ENCODE data around the gene STXBP5.

Gene STXBP5

DNA sequence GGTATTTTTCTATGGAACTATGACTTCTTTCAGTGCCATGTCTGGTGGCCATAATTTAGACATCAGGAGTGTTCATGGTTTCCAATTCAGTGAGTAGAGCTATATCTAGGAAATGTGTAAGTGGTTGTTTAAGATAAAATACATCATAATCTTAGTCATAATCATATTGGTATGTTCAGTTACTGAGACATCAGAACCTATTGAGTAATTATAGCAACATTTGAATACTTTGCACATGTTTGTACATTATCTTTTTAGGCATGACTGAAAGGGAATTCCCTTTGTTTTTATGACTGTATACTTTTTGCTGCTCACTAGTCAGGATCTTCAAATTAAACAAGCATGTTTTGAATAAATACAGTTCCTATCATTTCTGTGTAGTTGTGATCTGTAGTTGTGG is 64.0 kb downstream of the STXBP5 start:
- Histone ChIP-seq H4K8ac (ENCODE audit: low read depth, low read length) (no peak overlapping the region), H3K36me3 (ENCODE audit: control insufficient read depth, insufficient read depth, low read length) (no peaks in the 10 kb centered on the region), H3K79me1 (ENCODE audit: low read length) (no peaks in the 10 kb centered on the region), H3K18ac (ENCODE audit: low read length) (no peak overlapping the region), H3K4ac (ENCODE audit: low read depth, low read length) (no peak overlapping the region), H2BK5ac (ENCODE audit: low read length) (no peak overlapping the region), H3K9ac (ENCODE audit: low read length) (no peak overlapping the region), H3K27ac (ENCODE audit: low read depth, low read length) (no peak overlapping the region), H3K4me2 (ENCODE audit: low read length) (no peak overlapping the region), H2BK120ac (ENCODE audit: low read depth, low read length) (no peak overlapping the region), H3K23ac (ENCODE audit: low read length) (no peak overlapping the region), H4K5ac (ENCODE audit: low read length) (no peak overlapping the region), H3K4me3 (ENCODE audit: low read length) (no peak overlapping the region), H3K79me2 (ENCODE audit: control insufficient read depth, insufficient read depth, low read length) (no peaks in the 10 kb centered on the region), H2BK15ac (replicated peaks; ENCODE audit: low read depth) (no peak overlapping the region), H3K56ac (ENCODE audit: low read length) (no peak overlapping the region), H3K27me3 (ENCODE audit: insufficient read depth, low read length, poor library complexity) (no peaks in the 10 kb centered on the region), H3K4me1 (ENCODE audit: control insufficient read depth, low read depth, low read length) (no peaks in the 10 kb centered on the region), H2AK5ac (ENCODE audit: low read length) (no peak overlapping the region)
- no peak for DNase-seq

DNA sequence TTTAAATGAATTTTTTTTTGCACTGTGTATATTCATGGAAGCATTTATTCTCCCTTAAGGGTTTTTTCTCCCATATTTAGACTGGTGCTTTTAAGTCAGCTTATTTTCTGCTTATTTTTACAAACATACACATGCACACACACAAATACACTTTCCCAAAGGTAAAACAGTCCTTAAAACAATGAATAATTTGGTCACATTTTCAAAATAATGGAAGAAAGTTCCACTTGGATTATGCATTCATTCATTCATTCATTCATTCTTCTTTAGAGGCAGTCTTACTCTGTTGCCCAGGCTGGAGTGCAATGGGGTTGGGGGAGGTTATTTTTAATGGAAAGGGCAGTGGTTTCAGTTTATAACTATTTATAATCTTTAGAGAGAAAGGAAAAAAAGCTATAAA is 69.8 kb downstream of the STXBP5 start:
- Histone ChIP-seq H3K56ac (ENCODE audit: low read length) (no peak overlapping the region), H3K18ac (ENCODE audit: low read length) (no peak overlapping the region), H4K8ac (ENCODE audit: low read depth, low read length) (no peak overlapping the region), H3K4me1 (ENCODE audit: control insufficient read depth, low read depth, low read length) (no peaks in the 10 kb centered on the region), H2BK15ac (replicated peaks; ENCODE audit: low read depth) (no peak overlapping the region), H3K4ac (ENCODE audit: low read depth, low read length) (no peak overlapping the region), H2BK120ac (ENCODE audit: low read depth, low read length) (no peak overlapping the region), H2BK5ac (ENCODE audit: low read length) (no peak overlapping the region), H3K9ac (ENCODE audit: low read length) (no peak overlapping the region), H3K27me3 (ENCODE audit: insufficient read depth, low read length, poor library complexity) (no peaks in the 10 kb centered on the region), H3K36me3 (ENCODE audit: control insufficient read depth, insufficient read depth, low read length) (no peaks in the 10 kb centered on the region), H3K79me1 (ENCODE audit: low read length) (no peaks in the 10 kb centered on the region), H3K4me2 (ENCODE audit: low read length) (no peak overlapping the region), H3K4me3 (ENCODE audit: low read length) (no peak overlapping the region), H2AK5ac (ENCODE audit: low read length) (no peak overlapping the region), H3K79me2 (ENCODE audit: control insufficient read depth, insufficient read depth, low read length) (no peaks in the 10 kb centered on the region), H4K5ac (ENCODE audit: low read length) (no peak overlapping the region), H3K27ac (ENCODE audit: low read depth, low read length) (no peak overlapping the region), H3K23ac (ENCODE audit: low read length) (no peak overlapping the region)
- no peak for DNase-seq

DNA sequence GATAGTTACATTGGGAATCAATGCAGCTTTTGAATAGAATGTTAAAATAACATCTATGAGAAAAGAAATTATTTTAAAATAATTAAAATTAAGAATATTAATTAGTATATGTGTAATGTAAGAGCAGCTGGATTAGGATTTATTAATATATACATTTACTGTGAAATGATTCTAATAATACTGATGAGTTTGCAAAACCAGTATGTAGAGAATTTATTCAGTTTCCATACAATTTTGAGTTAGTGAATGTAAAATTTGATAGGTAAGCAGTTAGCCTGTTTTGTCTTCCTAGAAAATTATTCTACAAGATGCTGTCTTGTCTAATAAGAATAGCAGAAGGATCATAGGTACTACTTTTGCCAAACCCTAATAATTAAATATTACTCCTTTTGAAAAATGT is 70.6 kb downstream of the STXBP5 start:
- no peak overlapping the region for H2BK15ac ChIP-seq (replicated peaks; ENCODE audit: low read depth)
- no peak overlapping the region for H2BK120ac ChIP-seq (ENCODE audit: low read depth, low read length)
- H3K4me1 ChIP-seq (ENCODE audit: control insufficient read depth, low read depth, low read length): no peaks in the 10 kb centered on the region
- H4K5ac ChIP-seq (ENCODE audit: low read length): no peak overlapping the region
- no peaks in the 10 kb centered on the region for H3K36me3 ChIP-seq (ENCODE audit: control insufficient read depth, insufficient read depth, low read length)
- H2BK5ac ChIP-seq (ENCODE audit: low read length): no peak overlapping the region
- no peaks in the 10 kb centered on the region for H3K79me2 ChIP-seq (ENCODE audit: control insufficient read depth, insufficient read depth, low read length)
- H3K79me1 ChIP-seq (ENCODE audit: low read length): no peaks in the 10 kb centered on the region
- H3K27me3 ChIP-seq (ENCODE audit: insufficient read depth, low read length, poor library complexity): no peaks in the 10 kb centered on the region
- no peak overlapping the region for H3K9ac ChIP-seq (ENCODE audit: low read length)
- H3K56ac ChIP-seq (ENCODE audit: low read length): no peak overlapping the region
- no peak overlapping the region for H2AK5ac ChIP-seq (ENCODE audit: low read length)
- H4K8ac ChIP-seq (ENCODE audit: low read depth, low read length): no peak overlapping the region
- no peak overlapping the region for H3K27ac ChIP-seq (ENCODE audit: low read depth, low read length)
- H3K4ac ChIP-seq (ENCODE audit: low read depth, low read length): no peak overlapping the region
- DNase-seq: no peak
- no peak overlapping the region for H3K18ac ChIP-seq (ENCODE audit: low read length)
- no peak overlapping the region for H3K23ac ChIP-seq (ENCODE audit: low read length)
- H3K4me3 ChIP-seq (ENCODE audit: low read length): no peak overlapping the region
- no peak overlapping the region for H3K4me2 ChIP-seq (ENCODE audit: low read length)

DNA sequence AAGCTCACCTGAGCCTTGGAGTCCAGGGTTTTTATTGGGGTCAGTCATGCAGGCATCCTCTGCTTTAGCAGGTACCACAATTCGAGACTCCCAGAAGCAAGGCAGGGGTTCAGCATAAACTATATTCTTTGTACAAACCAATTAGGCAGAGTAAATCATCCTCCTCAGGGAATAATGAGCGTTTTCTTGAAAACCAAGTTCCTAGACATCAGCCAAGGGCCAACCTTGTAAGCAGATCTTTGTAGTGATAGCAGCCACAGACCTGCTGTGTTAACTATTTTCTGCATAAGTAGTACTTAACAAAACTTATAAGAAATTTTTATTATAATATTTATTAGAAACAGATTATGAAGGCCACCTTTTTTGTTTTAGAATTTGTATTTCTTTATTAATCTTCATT is 74.7 kb downstream of the STXBP5 start:
- WGBS (ENCODE audit: extremely low coverage, insufficient coverage, low lambda C conversion rate): no CpG with 5 or more reads among the region's 2 CpGs
- Histone ChIP-seq H3K23ac (ENCODE audit: low read length) (no peak overlapping the region), H2BK120ac (ENCODE audit: low read depth, low read length) (no peak overlapping the region), H4K5ac (ENCODE audit: low read length) (no peak overlapping the region), H4K8ac (ENCODE audit: low read depth, low read length) (no peak overlapping the region), H2BK15ac (replicated peaks; ENCODE audit: low read depth) (no peak overlapping the region), H3K36me3 (ENCODE audit: control insufficient read depth, insufficient read depth, low read length) (no peaks in the 10 kb centered on the region), H2BK5ac (ENCODE audit: low read length) (no peak overlapping the region), H3K79me2 (ENCODE audit: control insufficient read depth, insufficient read depth, low read length) (no peaks in the 10 kb centered on the region), H3K4me2 (ENCODE audit: low read length) (no peak overlapping the region), H3K18ac (ENCODE audit: low read length) (no peak overlapping the region), H3K27me3 (ENCODE audit: insufficient read depth, low read length, poor library complexity) (no peaks in the 10 kb centered on the region), H3K4me3 (ENCODE audit: low read length) (no peak overlapping the region), H2AK5ac (ENCODE audit: low read length) (no peak overlapping the region), H3K56ac (ENCODE audit: low read length) (no peak overlapping the region), H3K4me1 (ENCODE audit: control insufficient read depth, low read depth, low read length) (no peaks in the 10 kb centered on the region), H3K79me1 (ENCODE audit: low read length) (no peaks in the 10 kb centered on the region), H3K27ac (ENCODE audit: low read depth, low read length) (no peak overlapping the region), H3K9ac (ENCODE audit: low read length) (no peak overlapping the region), H3K4ac (ENCODE audit: low read depth, low read length) (no peak overlapping the region)
- no peak for DNase-seq

DNA sequence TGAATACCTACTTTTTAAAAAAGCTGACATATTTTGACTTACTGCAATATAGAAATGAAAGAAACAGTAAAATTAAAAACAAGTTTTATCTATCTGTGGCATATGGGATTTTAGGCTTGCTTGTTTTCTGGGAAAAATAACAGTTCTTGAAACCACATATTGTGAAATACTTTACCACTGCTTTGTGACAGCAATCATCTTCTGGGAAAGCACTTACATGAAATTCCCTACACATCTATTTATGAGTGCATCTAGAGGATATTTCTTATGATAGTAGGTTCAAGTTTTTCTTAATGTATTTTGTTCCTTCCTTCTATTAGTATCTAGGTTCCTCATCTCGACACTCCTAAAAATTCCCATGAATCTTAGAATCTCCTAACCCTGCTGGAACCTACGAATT is 75.2 kb downstream of the STXBP5 start:
- Histone ChIP-seq H2BK15ac (replicated peaks; ENCODE audit: low read depth) (no peak overlapping the region), H3K79me2 (ENCODE audit: control insufficient read depth, insufficient read depth, low read length) (no peaks in the 10 kb centered on the region), H3K56ac (ENCODE audit: low read length) (no peak overlapping the region), H4K5ac (ENCODE audit: low read length) (no peak overlapping the region), H3K4me2 (ENCODE audit: low read length) (no peak overlapping the region), H4K8ac (ENCODE audit: low read depth, low read length) (no peak overlapping the region), H3K23ac (ENCODE audit: low read length) (no peak overlapping the region), H3K27me3 (ENCODE audit: insufficient read depth, low read length, poor library complexity) (no peaks in the 10 kb centered on the region), H2AK5ac (ENCODE audit: low read length) (no peak overlapping the region), H3K18ac (ENCODE audit: low read length) (no peak overlapping the region), H3K27ac (ENCODE audit: low read depth, low read length) (no peak overlapping the region), H3K4me1 (ENCODE audit: control insufficient read depth, low read depth, low read length) (no peaks in the 10 kb centered on the region), H3K79me1 (ENCODE audit: low read length) (no peaks in the 10 kb centered on the region), H3K4ac (ENCODE audit: low read depth, low read length) (no peak overlapping the region), H3K36me3 (ENCODE audit: control insufficient read depth, insufficient read depth, low read length) (no peaks in the 10 kb centered on the region), H2BK120ac (ENCODE audit: low read depth, low read length) (no peak overlapping the region), H3K9ac (ENCODE audit: low read length) (no peak overlapping the region), H2BK5ac (ENCODE audit: low read length) (no peak overlapping the region), H3K4me3 (ENCODE audit: low read length) (no peak overlapping the region)
- no peak for DNase-seq
- WGBS (ENCODE audit: extremely low coverage, insufficient coverage, low lambda C conversion rate): no CpG with 5 or more reads among the region's 2 CpGs

DNA sequence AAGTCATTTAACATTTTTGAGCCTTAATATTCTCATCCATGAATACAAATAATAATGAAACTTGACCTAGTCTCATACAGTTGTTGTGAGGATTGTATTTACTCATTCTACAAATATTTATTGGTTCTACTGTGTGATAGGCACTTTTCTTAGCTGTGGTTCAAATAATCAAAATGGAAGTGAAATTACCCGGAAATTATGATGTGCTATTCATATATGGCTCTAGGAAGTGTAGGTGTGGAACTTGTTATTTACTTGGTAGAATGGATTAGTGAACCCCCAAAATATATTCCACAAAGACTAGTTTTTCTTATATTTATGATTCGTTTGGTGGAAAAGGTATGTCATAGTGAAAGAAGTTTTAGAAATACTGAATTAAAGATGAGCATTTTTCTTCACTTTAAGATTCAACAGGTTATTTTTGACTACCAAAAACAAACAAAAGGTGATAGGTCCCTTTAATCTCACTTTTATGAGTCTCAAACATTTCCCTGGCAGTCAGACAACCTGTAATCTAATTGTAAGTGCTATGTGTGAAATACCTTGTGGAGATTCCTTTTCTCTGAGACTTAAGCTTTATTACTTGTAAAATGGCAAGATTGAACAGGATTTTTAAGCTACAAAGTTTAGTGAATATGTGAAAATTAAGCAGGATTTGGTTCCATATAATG is 77.8 kb downstream of the STXBP5 start:
- H3K27ac ChIP-seq (ENCODE audit: low read depth, low read length): peak overlapping the region; percentile 15
- no CpG with 5 or more reads among the region's 2 CpGs for WGBS (ENCODE audit: extremely low coverage, insufficient coverage, low lambda C conversion rate)
- no peak overlapping the region for H3K4me3 ChIP-seq (ENCODE audit: low read length)
- H2AK5ac ChIP-seq (ENCODE audit: low read length): no peak overlapping the region
- no peak overlapping the region for H4K5ac ChIP-seq (ENCODE audit: low read length)
- H2BK15ac ChIP-seq (replicated peaks; ENCODE audit: low read depth): no peak overlapping the region
- no peaks in the 10 kb centered on the region for H3K79me2 ChIP-seq (ENCODE audit: control insufficient read depth, insufficient read depth, low read length)
- H3K4me1 ChIP-seq (ENCODE audit: control insufficient read depth, low read depth, low read length): no peaks in the 10 kb centered on the region
- no peak overlapping the region for H3K18ac ChIP-seq (ENCODE audit: low read length)
- H4K8ac ChIP-seq (ENCODE audit: low read depth, low read length): no peak overlapping the region
- H3K9ac ChIP-seq (ENCODE audit: low read length): no peak overlapping the region
- H3K79me1 ChIP-seq (ENCODE audit: low read length): no peaks in the 10 kb centered on the region
- no peak overlapping the region for H3K4me2 ChIP-seq (ENCODE audit: low read length)
- no peak overlapping the region for H2BK120ac ChIP-seq (ENCODE audit: low read depth, low read length)
- DNase-seq: peak; percentile 62
- H3K4ac ChIP-seq (ENCODE audit: low read depth, low read length): no peak overlapping the region
- no peaks in the 10 kb centered on the region for H3K27me3 ChIP-seq (ENCODE audit: insufficient read depth, low read length, poor library complexity)
- H3K56ac ChIP-seq (ENCODE audit: low read length): no peak overlapping the region
- H3K36me3 ChIP-seq (ENCODE audit: control insufficient read depth, insufficient read depth, low read length): no peaks in the 10 kb centered on the region
- H2BK5ac ChIP-seq (ENCODE audit: low read length): no peak overlapping the region
- no peak overlapping the region for H3K23ac ChIP-seq (ENCODE audit: low read length)

Data from mesendoderm (in vitro differentiated cells).